NCI-H1048 (cell line): ENCODE measurements around the gene CPNE7.
"Not testable (repeated sequence)": the region's sequence is repeated elsewhere in the genome, so short reads cannot be mapped to it uniquely, and the experiment has no call there.

Experiments used
- DNase-seq: peaks from one replicate; lab custom pipeline; 2025; lab: John Stamatoyannopoulos, UW

The CPNE7 gene

DNA sequence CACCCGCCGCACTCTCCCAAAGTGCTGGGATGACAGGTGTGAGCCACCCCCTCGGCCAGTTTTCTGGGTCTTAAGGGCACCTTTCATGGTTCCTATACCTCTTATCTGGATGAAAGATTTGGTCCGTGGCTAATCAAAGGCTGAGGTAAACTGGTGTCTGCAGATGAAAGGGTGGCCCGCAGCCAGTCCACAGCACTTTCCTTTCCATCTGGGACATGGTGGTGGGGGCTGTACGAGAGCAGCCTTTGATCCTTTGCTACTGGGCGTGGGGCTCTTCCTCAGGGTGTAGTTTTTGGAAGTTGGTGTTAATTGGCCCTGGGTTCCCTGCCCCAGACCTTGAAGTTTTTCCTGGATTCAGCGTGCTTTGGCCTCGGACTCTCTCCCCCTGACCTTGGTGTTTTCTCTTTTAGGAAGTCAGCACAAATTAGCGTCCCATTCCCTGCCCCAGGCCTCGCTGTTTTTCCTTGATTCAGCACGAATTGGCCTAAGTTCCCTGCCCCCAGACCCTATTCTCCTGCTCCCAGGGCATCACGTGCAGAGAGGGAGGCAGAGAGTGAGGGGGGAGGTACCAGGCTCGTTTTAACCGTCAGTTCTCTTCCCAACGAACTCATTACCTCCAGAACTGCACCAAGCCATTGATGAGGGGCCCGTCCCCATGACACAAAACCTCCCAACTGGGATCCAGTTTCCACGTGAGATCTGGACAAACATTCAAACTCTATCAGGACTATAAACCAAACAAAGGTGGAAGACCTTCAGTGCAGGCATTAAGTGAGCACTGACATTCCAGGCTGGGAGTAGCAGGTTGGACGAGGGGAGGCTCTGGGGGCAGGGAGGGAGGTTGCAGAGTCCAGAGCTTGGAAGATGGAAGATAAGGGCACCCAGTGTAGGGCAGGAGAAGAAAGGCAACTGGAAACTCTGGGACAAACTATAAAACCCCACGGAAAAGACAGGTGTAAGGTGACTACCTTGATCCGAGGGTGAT is 49.5 kb downstream of the CPNE7 start:
- DNase-seq: no peak

DNA sequence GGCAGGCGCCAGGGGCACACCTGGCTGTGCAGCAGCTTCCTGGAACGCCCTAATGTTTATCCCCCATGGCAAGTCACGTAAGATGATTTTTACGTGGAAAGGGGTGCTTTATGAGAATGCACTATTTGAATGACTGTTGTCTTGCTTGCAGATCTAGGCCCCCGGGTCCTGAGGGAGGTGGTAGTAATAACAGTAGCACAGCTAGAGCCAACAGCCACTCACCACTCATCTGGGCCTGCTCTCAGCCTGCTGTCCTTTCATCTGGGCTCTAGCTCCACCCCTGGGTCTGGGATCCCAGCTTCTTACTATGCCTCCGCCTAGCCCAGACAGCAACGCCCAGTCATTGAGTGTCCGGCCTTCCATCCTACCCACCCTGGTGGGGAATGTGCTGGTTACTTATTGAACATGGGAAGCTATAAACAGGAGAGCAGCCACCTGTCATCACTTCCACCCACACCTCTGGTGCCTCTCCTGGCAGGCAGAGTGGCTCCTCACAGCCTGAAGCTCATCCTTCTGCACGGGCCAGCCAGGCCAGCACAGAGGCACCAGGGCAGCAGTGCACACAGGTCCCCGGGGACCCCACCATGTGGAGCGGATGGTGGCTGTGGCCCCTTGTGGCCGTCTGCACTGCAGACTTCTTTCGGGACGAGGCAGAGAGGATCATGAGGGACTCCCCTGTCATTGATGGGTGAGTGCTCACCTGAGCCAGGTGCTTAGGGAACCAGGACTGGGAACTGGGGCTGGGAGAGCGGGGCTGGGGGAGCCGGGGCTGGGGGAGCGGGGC is 54.5 kb downstream of the CPNE7 start:
- DNase-seq: no peak

DNA sequence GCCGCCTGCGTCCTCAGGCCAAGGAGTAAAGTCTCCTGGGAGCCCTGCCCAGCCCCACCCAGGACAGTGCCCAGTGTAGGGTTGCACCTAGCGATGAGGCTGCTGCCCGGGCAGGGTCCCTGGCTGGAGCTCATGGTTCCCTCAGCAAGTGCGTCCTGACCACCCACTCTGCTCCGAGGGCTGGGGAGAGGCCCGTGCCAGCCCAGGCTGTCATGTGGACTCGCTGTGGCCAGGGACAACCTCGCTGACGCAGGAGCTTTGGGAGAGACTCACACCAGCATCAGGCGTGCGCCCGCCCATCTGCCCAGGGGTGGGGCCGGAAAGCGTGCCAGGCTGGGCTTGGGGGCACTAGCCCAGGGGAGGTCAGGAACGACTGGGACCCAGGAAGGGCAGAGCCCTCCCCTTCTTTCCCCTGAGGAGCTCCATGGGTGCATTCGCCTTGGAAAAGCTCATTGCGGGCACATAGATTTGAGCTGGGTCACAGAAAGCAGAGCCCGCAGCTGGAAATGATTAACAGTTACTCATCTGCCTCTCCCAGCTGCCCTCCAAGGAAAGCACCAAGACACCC is 57.6 kb downstream of the CPNE7 start:
- no peak for DNase-seq

DNA sequence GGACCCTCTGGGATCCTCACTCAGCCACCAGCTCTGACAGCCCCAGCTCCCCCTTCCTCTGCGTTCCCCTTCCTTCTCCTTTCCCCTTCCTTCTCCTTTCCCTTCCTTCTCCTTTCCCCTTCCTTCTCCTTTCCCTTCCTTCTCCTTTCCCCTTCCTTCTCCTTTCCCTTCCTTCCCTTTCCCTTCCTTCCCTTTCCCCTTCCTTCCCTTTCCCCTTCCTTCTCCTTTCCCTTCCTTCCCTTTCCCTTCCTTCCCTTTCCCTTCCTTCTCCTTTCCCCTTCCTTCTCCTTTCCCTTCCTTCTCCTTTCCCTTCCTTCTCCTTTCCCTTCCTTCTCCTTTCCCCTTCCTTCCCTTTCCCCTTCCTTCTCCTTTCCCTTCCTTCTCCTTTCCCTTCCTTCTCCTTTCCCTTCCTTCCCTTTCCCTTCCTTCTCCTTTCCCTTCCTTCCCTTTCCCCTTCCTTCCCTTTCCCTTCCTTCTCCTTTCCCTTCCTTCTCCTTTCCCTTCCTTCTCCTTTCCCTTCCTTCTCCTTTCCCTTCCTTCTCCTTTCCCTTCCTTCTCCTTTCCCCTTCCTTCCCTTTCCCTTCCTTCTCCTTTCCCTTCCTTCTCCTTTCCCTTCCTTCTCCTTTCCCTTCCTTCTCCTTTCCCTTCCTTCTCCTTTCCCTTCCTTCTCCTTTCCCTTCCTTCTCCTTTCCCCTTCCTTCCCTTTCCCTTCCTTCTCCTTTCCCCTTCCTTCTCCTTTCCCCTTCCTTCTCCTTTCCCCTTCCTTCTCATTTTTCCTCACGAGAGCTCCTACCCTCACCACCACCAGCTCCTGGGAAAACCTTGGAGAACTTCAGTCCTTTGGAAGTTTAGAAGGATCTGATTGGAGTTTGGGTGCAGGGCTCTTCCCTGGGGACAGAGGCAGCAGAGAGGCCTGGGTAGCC is 59.2 kb downstream of the CPNE7 start:
- not testable (repeated sequence) for DNase-seq

GRCh38 chr16:89636663-89637062 is 61.1 kb downstream of the CPNE7 start:
- DNase-seq: no peak

GRCh38 chr16:89637379-89637778 is 61.8 kb downstream of the CPNE7 start:
- no peak for DNase-seq

- DNase-seq: no peak
Measured at GRCh38 chr16:89638455-89638854, 62.9 kb downstream of the CPNE7 start.

GRCh38 chr16:89639385-89639784 is 63.8 kb downstream of the CPNE7 start:
- no peak for DNase-seq

DNA sequence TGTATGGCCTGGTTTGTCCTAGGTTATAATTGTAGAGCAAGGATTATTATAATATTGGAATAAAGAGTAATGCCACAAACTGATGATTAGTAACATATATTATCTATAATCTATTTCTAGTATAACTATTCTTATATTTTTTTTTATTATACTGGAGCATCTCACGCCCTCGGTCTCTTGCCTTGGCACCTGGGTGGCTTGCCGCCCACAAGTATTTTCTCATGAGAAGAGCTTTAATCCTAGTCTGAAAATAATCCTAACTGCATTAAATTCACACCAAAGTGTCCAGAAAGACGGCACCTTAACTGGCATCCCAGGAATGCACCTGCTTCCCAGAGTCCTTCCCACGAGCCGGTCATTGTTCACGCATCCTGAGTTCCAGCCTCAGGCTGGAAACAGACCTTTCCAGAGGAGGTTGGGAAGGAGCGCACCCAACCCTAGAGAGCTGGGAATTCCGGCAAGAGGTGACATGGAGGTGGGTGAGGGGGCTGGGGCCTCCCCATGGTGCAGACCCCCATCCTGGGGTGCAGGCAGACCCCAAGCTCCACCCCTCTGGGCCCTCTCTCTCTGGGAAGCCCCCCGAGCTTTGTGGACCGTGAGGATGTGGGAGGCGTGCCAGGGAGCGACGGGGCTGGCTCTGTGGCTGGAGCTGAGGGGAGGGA is 66.0 kb downstream of the CPNE7 start:
- no peak for DNase-seq

DNA sequence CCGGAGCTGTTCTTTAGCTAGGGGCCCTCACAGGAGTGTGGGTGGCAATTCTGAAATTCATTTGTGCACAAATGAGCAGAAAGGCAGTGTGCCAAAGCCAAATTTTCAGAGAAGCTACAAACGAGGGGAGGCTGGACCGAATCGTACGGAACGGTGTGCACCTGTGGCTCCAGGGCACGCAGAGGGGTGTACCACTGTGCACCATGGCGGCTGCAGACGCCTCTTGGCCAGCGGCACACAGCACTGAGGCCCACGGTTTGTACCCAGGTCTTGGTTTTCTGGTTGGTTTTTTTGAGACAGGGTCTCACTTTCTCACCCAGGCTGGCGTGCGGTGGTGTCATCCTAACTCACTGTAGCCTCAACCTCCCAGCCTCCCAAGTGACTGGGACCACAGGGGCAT is 67.0 kb downstream of the CPNE7 start:
- no peak for DNase-seq

- no peak for DNase-seq
Measured at GRCh38 chr16:89643769-89644300, 68.3 kb downstream of the CPNE7 start.

GRCh38 chr16:89645122-89645521 is 69.6 kb downstream of the CPNE7 start:
- DNase-seq: no peak

GRCh38 chr16:89646270-89646669 is 70.7 kb downstream of the CPNE7 start:
- no peak for DNase-seq
